ENCODE results near the gene ZNF780A.

ZNF780A gene

DNA sequence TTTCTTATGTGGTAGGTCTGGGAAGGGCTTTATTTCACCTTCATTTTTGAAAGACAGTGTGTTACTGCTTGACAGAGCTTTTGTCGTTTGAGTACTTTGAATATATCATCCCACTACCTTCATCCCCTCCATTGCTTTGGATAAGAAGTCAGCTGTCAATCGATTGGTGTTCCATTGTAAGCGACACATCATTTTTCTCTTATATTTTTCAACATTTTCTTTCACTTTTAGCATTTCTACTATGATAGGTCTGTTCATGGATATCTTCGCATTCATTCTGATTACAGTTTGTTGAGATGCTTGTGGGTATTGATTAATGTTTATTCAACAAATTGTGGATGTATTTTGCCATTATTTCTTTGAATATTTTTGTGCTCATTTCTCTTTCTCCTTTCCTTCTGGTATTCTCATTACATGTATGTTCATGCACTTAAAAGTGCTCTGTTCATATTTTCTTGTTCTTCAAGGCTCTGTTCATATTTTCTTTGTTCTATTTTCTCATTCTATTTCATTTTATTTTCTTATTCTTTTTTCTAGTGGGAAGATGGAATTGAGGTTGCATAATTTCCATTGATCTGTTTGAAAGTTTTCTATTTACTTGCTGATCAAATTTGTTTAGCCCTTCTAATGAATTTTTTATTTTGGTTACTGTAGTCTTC, 64.7 kb downstream of the ZNF780A start:
- no peaks in the 10 kb centered on the region for H3K9me2 ChIP-seq (replicated peaks; ENCODE audit: insufficient read depth, low read length)
- H3K4me2 ChIP-seq (ENCODE audit: low read depth, low read length) = no peak overlapping the region
- H4K20me1 ChIP-seq (ENCODE audit: insufficient read depth, low read length) = no peaks in the 10 kb centered on the region
- H3K36me3 ChIP-seq (replicated peaks; ENCODE audit: insufficient read depth, low read length) = no peaks in the 10 kb centered on the region
- TF ChIP-seq EZH2phosphoT487 (IDR thresholded peaks at IDR 0.05; ENCODE audit: low read length) (no peak), EZH2 (optimal IDR thresholded peaks at IDR 0.05; ENCODE audit: low read depth, low read length) (no peak), CTCF (IDR thresholded peaks at IDR 0.05; ENCODE audit: low read length) (no peak)
- H3F3A ChIP-seq (ENCODE audit: insufficient read depth, low read length) = no peaks in the 10 kb centered on the region
- H3K27ac ChIP-seq (ENCODE audit: low read length) = no peak overlapping the region
- DNase-seq = no peak
- H3K4me1 ChIP-seq (ENCODE audit: low read length) = no peaks in the 10 kb centered on the region
- no peak overlapping the region for H3K9ac ChIP-seq (ENCODE audit: low read length)
- no peaks in the 10 kb centered on the region for H3K79me2 ChIP-seq (ENCODE audit: low read length)
- no peaks in the 10 kb centered on the region for H3K27me3 ChIP-seq (replicated peaks; ENCODE audit: insufficient read depth, low read length)
- H3K9me3 ChIP-seq (replicated peaks; ENCODE audit: insufficient read depth, low read length) = no peaks in the 10 kb centered on the region
- H2AFZ ChIP-seq (ENCODE audit: low read length) = no peak overlapping the region
- H3K4me3 ChIP-seq (ENCODE audit: low read length) = no peak overlapping the region

DNA sequence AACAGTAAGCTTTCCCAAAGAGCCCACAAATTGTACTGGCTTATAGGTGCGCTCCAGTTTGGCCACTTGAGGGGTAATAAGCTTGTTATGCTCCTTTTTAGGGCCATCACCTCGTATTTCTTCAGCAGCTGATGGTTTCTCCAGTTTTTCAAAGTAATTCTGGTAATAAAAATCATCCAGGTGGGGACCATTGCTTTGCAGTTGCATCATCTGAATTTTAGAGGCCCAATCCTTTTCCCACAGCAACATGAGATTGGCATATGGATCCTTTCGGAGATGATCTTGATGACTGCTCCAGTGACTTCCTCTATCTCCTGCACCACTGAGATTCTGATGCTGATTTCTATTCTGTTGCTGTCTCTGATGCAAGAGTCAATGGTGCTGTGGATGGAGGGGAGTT, 66.8 kb downstream of the ZNF780A start:
- H3K27me3 ChIP-seq (replicated peaks; ENCODE audit: insufficient read depth, low read length) = no peaks in the 10 kb centered on the region
- H2AFZ ChIP-seq (ENCODE audit: low read length) = no peak overlapping the region
- H3F3A ChIP-seq (ENCODE audit: insufficient read depth, low read length) = no peaks in the 10 kb centered on the region
- no peaks in the 10 kb centered on the region for H3K4me1 ChIP-seq (ENCODE audit: low read length)
- no peak for DNase-seq
- H3K36me3 ChIP-seq (replicated peaks; ENCODE audit: insufficient read depth, low read length) = no peaks in the 10 kb centered on the region
- TF ChIP-seq EZH2 (optimal IDR thresholded peaks at IDR 0.05; ENCODE audit: low read depth, low read length) = no peak
- no peak for TF ChIP-seq EZH2phosphoT487 (IDR thresholded peaks at IDR 0.05; ENCODE audit: low read length)
- TF ChIP-seq CTCF (IDR thresholded peaks at IDR 0.05; ENCODE audit: low read length) = no peak
- H3K4me3 ChIP-seq (ENCODE audit: low read length) = no peak overlapping the region
- no peaks in the 10 kb centered on the region for H3K9me2 ChIP-seq (replicated peaks; ENCODE audit: insufficient read depth, low read length)
- H3K79me2 ChIP-seq (ENCODE audit: low read length) = no peaks in the 10 kb centered on the region
- no peaks in the 10 kb centered on the region for H4K20me1 ChIP-seq (ENCODE audit: insufficient read depth, low read length)
- H3K9ac ChIP-seq (ENCODE audit: low read length) = no peak overlapping the region
- H3K4me2 ChIP-seq (ENCODE audit: low read depth, low read length) = no peak overlapping the region
- no peak overlapping the region for H3K27ac ChIP-seq (ENCODE audit: low read length)
- H3K9me3 ChIP-seq (replicated peaks; ENCODE audit: insufficient read depth, low read length) = no peaks in the 10 kb centered on the region
